Measurements from ENCODE around the gene FRRS1.
A peak's percentile ranks its signal among the peaks of the same experiment; 100 is the strongest.

FRRS1 gene

DNA sequence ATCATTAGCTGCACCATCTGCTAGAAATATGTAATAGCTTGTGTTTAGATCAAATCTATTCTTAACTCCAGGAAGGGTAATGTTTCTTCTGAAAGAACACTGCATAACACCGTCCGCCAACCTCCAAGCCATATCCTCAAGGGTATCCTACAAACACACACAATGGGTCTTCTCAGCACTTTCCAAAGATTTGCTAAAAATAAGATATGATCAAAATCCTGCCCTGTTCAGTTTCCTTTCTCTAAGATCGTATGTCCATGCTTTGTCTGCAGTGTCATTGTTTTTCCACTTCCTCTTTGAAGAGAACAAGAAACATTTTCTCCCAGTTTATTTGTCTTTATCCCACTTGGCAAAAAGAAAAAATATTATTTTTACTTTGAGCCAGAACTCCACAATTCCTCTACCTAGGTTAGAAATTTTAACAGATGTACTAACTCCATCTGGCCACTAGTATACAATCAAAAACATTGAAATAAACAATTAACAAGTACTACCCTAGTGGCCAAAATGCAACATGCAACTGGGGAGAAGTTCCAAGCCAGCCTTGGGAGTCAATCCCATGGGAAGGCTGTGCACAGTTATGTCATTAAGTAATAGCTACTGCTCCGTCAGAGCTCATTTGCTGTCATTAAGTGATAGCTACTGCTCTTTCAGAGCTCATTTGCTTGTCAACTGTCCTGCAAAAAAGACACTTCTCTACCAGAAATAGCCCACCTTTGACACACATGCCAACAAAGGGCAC is 37.8 kb downstream of the FRRS1 start:
- peak in 1 of 2 donors; percentile 52 for DNase-seq

DNA sequence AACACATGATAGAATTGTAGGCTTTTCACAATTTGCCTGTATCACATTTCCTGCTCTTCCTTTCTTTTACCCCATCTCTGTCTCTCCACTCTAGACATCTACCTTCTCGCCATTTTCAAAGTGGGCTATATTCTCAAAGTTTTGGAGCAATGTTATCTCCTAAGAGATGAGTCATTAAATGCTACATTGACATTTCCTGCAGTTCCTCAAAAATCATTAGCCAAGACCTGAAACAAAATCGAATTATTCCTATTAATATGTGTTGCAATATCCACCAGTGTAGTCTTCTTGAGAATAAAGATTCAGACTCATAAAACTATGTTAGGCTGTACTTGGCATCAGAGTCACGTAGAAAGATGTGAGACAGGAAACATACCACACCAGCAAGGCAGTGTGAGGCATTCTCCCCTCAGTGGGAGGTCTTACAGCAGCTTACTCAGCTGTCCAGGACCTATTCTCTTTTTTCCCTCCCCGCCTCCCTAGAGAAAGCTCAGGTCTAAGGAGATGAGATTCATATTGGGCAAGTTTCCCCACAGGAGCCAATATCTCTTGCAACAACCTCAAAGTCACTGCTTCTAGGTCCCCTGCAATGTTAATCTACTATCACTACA is 38.8 kb downstream of the FRRS1 start:
- no peak for DNase-seq

DNA sequence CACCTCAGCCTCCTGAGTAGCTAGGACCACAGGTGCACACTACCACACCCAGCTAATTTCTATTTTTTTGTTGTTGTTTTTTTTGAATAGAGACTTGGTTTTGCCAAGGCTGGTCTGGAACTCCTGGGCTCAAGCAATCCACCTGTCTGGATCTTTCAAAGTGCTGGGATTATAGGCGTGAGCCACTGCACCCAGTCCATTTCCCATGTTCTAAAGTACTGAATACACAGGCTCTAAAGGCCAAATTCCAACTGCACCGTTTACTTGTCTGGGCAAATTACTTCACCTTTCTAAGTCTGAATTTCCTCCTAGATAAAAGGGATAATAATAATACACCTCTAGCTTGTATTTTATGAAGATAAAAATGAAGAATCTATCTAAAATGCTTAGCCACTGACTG is 39.6 kb downstream of the FRRS1 start:
- no peak for DNase-seq

DNA sequence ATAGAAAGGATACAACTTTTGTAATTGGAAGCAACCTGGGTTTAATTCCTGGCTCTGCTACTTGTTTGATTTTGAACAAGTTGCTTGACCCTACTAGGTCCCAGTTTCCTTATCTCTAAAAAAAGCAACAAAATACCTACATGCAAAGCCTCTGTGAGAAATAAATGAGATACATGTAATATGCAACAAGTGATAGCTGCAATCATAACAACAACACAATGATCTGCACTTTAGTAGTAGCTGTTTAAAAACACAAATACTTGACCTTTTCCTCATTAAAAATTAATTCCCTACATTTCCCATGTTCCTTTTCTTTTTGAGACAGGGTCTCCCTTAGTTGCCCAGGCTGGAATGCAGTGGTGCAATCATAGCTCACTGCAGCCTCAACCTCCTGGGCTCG is 40.0 kb downstream of the FRRS1 start:
- no peak for DNase-seq

DNA sequence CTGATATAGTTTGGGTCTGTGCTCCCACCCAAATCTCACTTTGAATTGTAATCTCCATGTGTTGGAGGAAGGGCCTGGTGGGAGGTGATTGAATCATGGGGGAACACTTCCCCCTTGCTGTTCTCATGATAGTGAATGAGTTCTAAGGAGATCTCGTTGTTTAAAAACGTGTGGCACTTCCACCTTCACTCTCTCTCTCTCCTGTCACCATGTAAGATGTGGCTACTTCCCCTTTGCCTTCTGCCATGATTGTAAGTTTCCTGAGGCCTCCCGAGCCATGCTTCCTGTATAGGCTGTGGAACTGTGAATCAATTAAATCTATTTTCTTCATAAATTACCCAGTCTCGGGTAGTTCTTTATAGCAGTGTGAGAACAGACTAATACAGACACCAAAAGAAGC is 40.4 kb downstream of the FRRS1 start:
- DNase-seq: no peak

DNA sequence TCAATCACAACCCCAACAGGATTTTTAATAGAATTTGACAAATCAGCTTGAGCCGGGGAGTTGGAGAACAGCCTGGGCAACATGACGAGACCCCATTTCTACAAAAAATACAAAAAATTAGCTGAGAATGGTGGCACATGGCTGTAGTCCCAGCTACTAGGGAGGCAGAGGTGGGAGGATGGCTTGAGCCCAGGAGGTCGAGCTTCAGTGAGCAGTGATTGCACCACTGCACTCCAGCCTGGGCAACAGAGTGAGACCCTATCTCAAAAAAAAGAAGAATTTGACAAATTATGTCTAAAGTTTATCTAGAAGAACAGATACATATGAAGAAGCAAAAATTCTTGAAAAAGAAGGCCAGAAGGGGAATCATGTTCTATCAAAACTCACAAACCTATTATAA is 43.2 kb downstream of the FRRS1 start:
- no peak for DNase-seq

DNA sequence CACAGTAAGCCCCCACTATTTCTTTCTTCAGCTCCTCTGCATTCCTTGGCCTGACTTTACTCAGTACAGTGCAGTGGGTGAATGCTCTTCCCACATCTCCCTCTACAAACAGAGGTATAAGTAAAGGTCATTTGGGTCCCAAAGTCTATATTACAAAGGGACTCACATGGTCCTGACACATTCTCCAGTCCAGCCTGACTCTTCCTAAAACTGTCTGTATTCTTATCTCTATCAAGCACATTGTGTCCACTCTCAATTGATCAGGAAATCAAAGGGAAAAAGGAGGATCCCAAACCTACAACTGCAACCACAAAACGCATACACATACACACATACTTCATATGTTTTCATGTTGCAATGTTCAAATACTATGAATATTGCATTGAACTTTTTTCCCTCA is 49.4 kb downstream of the FRRS1 start:
- no peak for DNase-seq

DNA sequence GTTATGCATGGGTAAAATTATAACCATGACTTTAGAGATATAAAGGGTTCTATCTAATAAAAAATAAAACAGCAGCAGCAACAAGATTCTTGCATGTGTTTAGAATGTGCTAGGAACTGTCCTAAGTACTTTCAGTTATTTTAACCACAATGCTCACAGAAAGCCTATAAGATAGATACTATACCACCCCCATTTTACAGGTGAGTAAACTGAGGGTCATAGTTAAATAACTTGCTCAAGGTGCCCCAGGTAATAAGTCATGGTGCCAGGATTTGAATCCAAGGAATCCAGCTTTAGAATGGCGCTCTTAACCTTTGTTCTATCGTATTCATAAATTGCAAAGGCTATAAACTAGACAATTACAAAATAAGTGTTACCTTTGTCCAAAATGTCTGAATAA is 53.4 kb downstream of the FRRS1 start:
- DNase-seq: no peak

DNA sequence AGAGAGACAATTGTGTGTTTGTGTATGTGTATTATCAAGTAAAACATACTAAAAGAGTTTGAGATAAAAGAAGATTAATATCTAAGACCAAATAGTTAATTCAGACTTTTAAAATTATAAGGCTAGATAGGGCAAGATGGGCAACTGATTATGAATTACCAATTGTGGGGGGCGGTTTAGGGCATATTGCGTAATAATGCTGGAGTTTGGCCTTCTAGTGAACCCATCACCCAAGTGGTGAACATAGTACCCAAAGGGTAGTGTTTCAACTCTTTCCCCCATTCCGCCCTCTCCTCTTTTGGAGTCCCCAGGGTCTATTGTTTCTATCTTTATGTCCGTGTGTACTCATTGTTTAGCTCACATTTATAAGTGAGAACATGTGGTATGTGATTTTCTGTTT is 55.4 kb downstream of the FRRS1 start:
- no peak for DNase-seq

DNA sequence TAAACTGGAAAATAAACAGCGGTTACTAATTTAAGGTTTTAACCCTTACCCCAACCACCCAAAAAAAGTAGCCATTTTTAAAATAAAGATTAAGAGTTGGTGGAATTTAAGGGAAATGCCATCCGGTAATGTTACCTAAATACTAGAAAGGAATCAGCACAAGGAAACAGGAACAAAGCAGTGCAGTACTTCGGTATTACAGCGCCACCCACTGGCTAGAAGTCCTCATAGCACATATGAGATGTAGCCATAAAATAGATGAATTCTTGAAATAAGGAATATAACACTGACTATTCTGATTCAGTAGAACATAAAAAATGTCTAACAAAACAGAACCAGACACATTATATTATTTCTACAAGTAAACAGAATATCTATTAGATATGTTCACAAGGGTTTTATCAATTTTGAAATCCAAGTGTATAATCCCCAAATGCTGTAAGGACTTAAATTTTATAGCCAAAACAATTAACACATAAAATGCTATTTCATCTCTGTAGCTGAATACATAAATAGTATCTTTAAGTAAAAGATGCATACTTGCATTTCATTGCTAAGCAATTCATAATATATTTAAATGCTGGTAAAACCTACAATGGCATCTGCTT is 58.8 kb downstream of the FRRS1 start:
- peak; percentile 42 to 91 for DNase-seq

DNA sequence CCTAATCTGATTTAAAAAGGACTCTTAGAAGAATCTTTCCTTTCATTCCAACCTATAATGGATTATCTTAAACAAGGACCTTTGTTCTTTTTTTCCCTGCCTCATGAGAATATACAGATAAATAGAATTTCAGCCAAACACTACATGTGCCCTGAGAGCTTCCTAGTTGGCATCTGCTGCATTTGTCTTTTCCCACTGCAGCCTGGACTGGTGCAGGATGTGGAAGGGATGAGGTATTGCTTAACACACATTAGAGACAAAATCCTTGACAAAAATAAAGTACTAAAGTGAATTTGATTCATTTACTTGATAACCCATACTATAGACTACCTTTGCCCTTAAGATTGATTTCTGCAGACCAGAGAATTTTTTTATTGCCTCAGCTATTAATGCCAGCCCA is 61.0 kb downstream of the FRRS1 start:
- no peak for DNase-seq

DNA sequence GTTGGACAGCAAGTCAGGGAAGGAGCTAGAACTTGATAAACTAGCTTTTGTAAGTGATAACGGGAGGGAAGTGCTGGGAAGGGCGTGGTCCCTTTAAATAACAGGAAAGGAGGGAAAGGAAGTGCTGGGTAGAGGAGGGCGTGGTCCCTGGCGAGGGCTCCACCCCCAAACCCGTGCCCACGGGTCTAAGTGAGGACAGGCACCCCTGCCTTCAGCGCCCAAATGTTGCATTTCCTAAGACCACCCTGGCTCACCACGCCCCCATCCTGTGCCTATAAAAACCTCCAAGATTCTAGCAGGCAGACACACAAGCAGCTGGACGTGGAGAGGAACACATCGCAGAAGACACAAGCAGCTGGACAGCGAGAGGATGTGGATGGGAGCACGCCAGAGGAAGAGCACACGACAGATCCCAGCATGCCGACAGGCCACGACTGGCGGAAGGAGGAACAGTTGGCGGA is 62.0 kb downstream of the FRRS1 start:
- peak in 1 of 2 donors; percentile 5 for DNase-seq

DNA sequence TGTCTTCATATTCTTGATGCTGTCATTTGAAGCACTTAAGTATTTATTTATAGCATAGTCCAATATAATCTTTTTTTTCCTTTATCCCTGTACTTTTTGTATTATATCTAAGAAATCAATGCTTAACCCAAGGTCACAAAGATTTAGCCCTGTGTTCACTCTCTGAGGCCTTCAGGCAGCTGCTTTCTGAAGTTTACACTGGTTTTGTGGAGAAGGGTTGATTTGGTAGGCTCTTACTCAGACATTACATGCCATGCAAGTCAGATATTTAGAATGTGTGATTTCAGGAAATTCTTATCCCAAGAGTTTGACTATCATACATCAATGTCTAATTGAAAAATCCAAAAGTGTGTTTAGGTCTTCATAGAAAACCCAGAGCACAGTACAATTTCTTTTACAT is 64.2 kb downstream of the FRRS1 start:
- no peak for DNase-seq

DNA sequence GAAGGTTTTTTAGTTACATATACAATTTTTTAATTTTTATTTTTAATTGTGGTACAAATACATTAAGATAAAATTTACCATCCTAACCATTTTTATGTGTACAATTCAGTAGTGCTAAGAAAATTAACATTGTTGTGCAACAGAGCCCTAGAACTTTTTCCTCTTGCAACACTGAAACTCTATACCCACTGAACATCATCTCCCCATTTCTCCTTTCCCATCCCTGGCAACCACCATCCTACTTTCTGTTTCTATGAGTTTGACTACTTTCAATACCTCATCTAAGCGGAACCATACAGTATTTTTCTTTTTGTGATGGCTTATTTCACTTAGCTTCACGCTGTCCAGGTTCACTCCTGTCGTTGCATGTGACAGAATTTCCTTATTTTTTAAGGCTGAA is 66.4 kb downstream of the FRRS1 start:
- DNase-seq: peak; percentile 75 to 83

DNA sequence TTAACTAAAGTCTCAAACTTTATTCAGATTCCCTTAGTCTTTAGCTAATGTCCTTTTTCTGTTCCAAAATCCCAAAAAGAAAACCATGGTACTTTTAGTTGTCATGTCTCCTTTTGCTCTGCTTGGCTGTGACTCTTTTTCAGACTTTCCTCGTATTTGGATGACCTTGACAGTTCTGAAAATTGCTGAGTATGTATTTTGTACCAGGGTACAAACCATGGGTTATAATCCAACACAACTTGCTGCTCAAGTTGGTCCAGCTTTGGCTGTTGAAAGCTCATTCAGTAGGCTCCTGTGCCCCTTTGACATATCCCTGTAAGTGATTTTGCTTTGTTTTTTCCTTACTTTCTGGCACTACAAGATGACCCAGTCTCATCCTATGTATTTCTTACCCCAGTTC is 68.9 kb downstream of the FRRS1 start:
- DNase-seq: no peak

DNA sequence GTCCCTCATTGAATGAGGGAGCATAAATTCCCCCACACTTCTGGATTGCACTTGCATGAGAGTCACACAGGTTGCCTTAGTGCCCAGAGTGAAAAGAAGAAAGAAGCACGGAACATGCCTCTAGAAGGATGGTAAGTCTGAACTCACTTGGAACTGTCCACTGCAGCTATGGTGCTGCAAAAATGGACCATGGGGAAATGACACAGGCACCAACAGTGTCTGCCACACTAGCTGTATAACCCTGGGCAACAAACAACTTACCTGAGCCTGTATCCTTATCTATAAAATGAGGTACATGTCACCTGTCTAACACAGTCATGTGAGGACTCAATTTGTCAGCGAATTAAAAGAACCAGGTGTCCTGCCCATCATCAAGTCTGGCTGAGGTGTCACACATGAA is 69.8 kb downstream of the FRRS1 start:
- no peak for DNase-seq

DNA sequence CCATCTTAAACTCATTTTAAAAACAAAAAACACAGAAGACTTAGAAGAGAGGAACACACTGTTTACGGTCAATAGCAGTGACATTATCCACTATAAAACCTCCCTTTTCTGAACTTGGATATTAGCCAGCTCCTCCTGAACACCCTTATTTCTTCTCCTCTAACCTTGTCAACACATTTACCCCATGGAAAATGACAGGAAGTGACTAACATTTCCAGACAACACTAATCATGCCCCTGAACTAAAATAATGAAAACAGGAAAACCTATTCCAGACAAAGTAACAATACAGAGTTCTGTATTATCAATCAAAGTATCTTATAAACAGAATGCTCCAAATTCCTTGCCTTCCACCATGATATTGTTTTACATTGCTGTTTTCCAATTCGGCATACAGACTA is 75.3 kb downstream of the FRRS1 start:
- no peak for DNase-seq

DNA sequence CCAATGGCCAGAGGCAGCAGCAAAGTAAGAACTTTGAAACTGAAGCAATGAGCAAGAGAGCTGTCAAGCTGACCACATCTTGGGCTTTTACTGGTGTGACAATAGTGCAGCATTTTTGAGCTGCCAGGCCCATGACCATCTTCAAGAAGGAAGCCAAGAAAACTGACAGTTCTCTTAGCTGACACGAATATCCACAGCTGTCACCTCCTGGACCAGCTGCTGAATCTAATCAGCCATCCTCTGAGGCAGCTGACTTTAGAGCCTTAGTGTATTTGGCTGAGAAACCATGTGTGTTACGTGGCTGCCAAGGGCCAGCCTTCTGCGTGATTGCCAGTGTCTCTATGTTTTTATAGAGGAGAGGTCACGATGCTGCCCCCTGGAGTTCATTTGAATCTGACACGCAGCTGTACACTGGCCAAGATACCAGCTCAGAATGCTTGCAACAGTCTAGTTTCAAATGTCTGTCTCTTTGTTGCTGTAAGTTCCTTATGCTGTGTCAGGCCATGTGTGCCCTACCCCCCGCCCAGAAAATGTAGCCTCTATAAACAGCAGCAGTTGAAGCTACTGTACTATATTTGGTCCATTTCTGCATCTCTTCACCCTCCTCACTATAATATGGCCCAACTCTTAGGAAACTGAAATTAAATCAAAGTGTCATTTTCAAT is 80.8 kb downstream of the FRRS1 start:
- DNase-seq: peak; percentile 21 to 64

DNA sequence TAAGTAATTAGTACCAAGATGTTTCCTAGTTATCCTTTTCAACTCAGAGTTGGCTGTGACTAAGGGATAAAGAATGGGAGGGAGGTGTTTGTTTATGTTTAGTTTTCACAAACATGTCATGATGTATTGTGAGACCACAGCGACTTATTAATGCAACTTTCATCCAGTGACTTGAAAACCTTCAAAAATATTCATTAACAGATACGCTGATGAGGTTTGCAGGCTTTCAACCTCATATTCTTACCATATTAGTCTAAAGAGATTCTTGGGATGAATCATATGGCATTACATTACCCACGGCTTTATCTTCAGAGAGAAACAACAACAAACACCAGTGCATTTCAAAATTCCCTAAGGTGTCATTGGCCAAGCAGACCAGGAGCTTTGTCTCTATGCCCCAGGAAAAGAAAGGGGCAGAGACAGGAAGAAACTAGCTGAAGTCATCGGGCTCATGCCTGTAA is 84.1 kb downstream of the FRRS1 start:
- DNase-seq: no peak

DNA sequence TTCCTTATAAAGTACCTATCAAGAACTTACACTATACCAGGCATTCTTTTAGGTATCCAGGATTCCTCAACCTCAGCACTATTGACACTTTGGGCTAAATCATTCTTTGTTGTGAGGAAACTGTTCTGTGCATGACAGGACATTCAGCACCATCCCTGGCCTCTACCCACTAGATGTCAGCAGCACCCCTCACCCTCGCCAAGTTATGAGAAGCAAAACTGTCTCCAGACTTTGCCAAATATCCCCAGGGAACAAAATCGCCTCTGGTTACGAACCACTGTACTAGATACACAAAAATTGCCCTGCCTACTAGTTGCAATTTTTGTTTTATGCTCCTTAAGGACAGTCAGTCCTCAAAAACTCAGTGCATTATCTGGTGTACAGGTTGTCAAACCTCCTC is 84.9 kb downstream of the FRRS1 start:
- no peak for DNase-seq

DNA sequence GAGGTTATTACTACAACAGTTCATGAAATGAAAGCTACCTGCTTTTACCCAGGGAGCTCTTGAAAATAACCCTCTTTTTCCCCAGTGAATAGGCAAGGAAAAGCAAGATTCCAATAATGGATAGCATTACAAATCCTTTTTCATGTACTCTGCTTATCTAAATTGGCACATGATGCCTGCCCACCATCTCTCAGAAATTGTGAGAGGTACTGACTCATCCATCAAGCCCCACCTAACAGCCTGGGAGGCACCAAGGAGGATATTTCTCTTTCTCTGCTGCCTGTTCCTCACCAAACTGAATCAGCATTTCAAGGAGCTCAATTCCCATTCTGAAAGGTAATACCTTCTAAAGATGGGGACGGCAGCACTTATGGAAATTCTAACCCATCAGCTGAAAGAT is 86.2 kb downstream of the FRRS1 start:
- DNase-seq: no peak

DNA sequence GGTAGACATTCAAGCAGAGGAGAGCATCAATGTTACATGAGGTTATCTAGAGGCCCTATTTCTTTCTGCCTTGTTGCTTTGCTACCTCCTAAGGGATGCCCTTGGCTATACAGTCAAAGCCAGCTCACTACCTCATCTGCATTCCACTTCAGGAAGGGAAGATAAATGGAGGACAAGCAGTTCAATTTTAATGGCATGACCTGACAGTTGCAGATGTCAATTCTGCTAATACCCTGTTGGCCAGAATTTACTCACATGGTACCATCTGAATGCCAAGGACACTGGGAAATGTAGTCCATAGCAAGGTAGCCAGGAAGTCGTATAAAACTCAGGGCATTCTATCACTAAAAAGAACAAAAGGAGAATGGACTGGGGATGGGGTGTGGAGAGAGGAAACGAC is 89.0 kb downstream of the FRRS1 start:
- DNase-seq: no peak

DNA sequence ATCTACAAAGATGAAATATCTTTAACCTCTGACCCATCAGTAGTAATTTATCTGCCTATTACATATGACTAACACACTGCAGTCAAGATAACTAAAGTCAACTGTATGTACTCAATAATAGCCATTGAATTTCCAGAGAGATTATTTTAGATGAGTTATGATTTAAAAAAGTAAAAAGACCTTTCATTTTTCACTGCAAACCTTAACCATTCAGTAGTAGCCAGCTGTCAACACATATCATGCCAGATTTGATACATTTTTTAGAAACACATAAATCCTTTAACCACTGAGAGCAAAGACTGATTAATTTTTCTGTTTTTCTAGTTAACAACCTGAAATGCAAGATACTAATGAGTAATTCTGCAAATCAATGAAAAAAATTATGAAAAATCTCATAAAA is 89.6 kb downstream of the FRRS1 start:
- DNase-seq: no peak

DNA sequence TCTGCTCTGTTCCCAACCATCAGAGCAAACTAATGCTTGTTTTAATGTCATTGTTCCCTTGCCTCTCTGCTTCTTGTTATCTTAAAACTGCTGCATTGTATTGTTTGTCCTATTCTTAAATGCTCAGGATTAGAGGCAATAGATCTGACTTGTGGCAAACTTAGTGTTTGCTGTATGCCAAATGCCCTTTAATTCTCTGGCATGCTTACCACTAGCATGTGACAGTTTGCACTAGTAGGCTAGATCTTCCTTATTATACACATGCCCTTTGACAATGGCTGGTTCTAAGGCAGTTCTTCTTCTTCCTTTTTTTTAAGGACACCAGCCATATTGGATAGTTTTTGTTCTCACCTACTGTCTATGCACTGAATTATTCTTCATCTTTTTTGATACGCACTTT is 90.4 kb downstream of the FRRS1 start:
- no peak for DNase-seq

Data from inflammatory macrophage treated with lipopolysaccharide for 1 hour (primary cell).